Dedifferentiated amniotic fluid mesenchymal stem cell (primary cell): Measurements from ENCODE around the gene GPC2.
A peak's percentile ranks its signal among the peaks of the same experiment; 100 is the strongest.

Experiments used
- DNase-seq: peaks from one replicate; pipeline ENCODE4 v3.0.0-alpha.2; 2016; ENCODE audit errors: extremely low spot score

GPC2 gene

GRCh38 chr7:100169147-100169850 is 7.9 kb downstream of the GPC2 start:
- DNase-seq = no peak

GRCh38 chr7:100167912-100168323 is 9.3 kb downstream of the GPC2 start:
- no peak for DNase-seq

GRCh38 chr7:100166970-100167911 is 9.9 kb downstream of the GPC2 start:
- no peak for DNase-seq

GRCh38 chr7:100166317-100166940 is 10.8 kb downstream of the GPC2 start:
- no peak for DNase-seq

GRCh38 chr7:100163871-100164270 is 13.3 kb downstream of the GPC2 start:
- DNase-seq = no peak

GRCh38 chr7:100163006-100163531 is 14.1 kb downstream of the GPC2 start:
- no peak for DNase-seq

GRCh38 chr7:100160067-100160466 is 17.1 kb downstream of the GPC2 start:
- no peak for DNase-seq

GRCh38 chr7:100159099-100159623 is 18.0 kb downstream of the GPC2 start:
- DNase-seq = no peak

GRCh38 chr7:100158229-100159098 is 18.7 kb downstream of the GPC2 start, which contains the start of gene TRAPPC14:
Gene TRAPPC14, minus strand, starts transcription at chr7:100158723. Its CDS starts 224 bp downstream, at chr7:100158499.
- DNase-seq = peak; percentile 61

- DNase-seq = no peak
These were observed 19.6 kb downstream of the GPC2 start for GRCh38 chr7:100157334-100158228.

GRCh38 chr7:100157069-100157333 is 20.2 kb downstream of the GPC2 start:
- DNase-seq = no peak

- no peak for DNase-seq
These were observed 20.7 kb downstream of the GPC2 start for GRCh38 chr7:100156331-100157068.

GRCh38 chr7:100155553-100156317 is 21.4 kb downstream of the GPC2 start:
- no peak for DNase-seq

- DNase-seq = no peak
These were observed 22.3 kb downstream of the GPC2 start for GRCh38 chr7:100154651-100155491.

GRCh38 chr7:100153708-100154535 is 23.3 kb downstream of the GPC2 start:
- no peak for DNase-seq

GRCh38 chr7:100152937-100153666 is 24.1 kb downstream of the GPC2 start:
- DNase-seq = no peak
